Mesendoderm (in vitro differentiated cells): Measurements from ENCODE around the gene SLC5A10.
"Not testable (repeated sequence)": the region's sequence is repeated elsewhere in the genome, so short reads cannot be mapped to it uniquely, and the experiment has no call there.

ENCODE experiments used
- DNase-seq: peaks from one replicate; pipeline ENCODE4 v3.0.0; 2013
- H2AK5ac ChIP-seq: 2 replicates; pipeline ENCODE4 v1.6.1; 2013; ENCODE audit warnings: low read length, inconsistent platforms
- H2BK120ac ChIP-seq: 2 replicates; pipeline ENCODE4 v1.6.1; 2013; ENCODE audit warnings: low read depth, mild to moderate bottlenecking, low read length, moderate library complexity, mixed read lengths
- H2BK15ac ChIP-seq: replicated peaks from 2 replicates; pipeline ENCODE4 v1.6.1; 2013; ENCODE audit warnings: low read depth, mild to moderate bottlenecking, moderate library complexity
- H2BK5ac ChIP-seq: 2 replicates; pipeline ENCODE4 v1.6.1; 2013; ENCODE audit warnings: low read length, inconsistent platforms
- H3K18ac ChIP-seq: 2 replicates; pipeline ENCODE4 v1.6.1; 2013; ENCODE audit warnings: mild to moderate bottlenecking, low read length, mixed read lengths
- H3K23ac ChIP-seq: one replicate; pipeline ENCODE4 v1.6.1; 2013; ENCODE audit warnings: low read length
- H3K27ac ChIP-seq: 2 replicates; pipeline ENCODE4 v1.5.1; 2013; ENCODE audit warnings: low read depth, mild to moderate bottlenecking, inconsistent platforms, low read length, moderate library complexity
- H3K27me3 ChIP-seq: 2 replicates; pipeline ENCODE4 v1.6.1; 2013; ENCODE audit warnings: low read length, control low read depth, mild to moderate bottlenecking, inconsistent platforms; ENCODE audit not compliant: insufficient read depth, poor library complexity
- H3K36me3 ChIP-seq: 2 replicates; pipeline ENCODE4 v1.6.1; 2013; ENCODE audit warnings: low read length, inconsistent platforms; ENCODE audit not compliant: control insufficient read depth, insufficient read depth
- H3K4ac ChIP-seq: one replicate; pipeline ENCODE4 v1.6.1; 2013; ENCODE audit warnings: low read depth, mild to moderate bottlenecking, low read length, moderate library complexity
- H3K4me1 ChIP-seq: 2 replicates; pipeline ENCODE4 v1.6.1; 2013; ENCODE audit warnings: low read depth, low read length, inconsistent platforms; ENCODE audit not compliant: control insufficient read depth
- H3K4me2 ChIP-seq: 2 replicates; pipeline ENCODE4 v1.6.1; 2013; ENCODE audit warnings: low read length
- H3K4me3 ChIP-seq: 2 replicates; pipeline ENCODE4 v1.5.1; 2013; ENCODE audit warnings: mild to moderate bottlenecking, low read length
- H3K56ac ChIP-seq: one replicate; pipeline ENCODE4 v1.6.1; 2013; ENCODE audit warnings: low read length
- H3K79me1 ChIP-seq: 2 replicates; pipeline ENCODE4 v1.6.1; 2013; ENCODE audit warnings: low read length, inconsistent platforms
- H3K79me2 ChIP-seq: 2 replicates; pipeline ENCODE4 v1.6.1; 2013; ENCODE audit warnings: mild to moderate bottlenecking, low read length; ENCODE audit not compliant: control insufficient read depth, insufficient read depth
- H3K9ac ChIP-seq: 2 replicates; pipeline ENCODE4 v1.6.1; 2013; ENCODE audit warnings: low read length, inconsistent platforms
- H4K5ac ChIP-seq: one replicate; pipeline ENCODE4 v1.6.1; 2013; ENCODE audit warnings: low read length
- H4K8ac ChIP-seq: one replicate; pipeline ENCODE4 v1.6.1; 2013; ENCODE audit warnings: low read depth, mild to moderate bottlenecking, control low read depth, low read length, moderate library complexity
- WGBS: extraction: QIAGEN DNeasy Blood & Tissue Kit; methylation state at CpG from one replicate; pipeline ENCODE4 v1.1.7; 2013; ENCODE audit warnings: low lambda C conversion rate, missing lambda C conversion rate; ENCODE audit not compliant: insufficient coverage; ENCODE audit errors: extremely low coverage; 5-methylcytosine and 5-hydroxymethylcytosine counted together

Gene SLC5A10

GRCh38 chr17:19062009-19062717 is 110.2 kb downstream of the SLC5A10 start:
- not testable (repeated sequence) for DNase-seq, H2BK5ac ChIP-seq, H2BK15ac ChIP-seq, H3K4me1 ChIP-seq, H4K5ac ChIP-seq, H3K27ac ChIP-seq, H3K23ac ChIP-seq, H3K18ac ChIP-seq, H3K4me2 ChIP-seq, H3K56ac ChIP-seq, H3K27me3 ChIP-seq, H3K9ac ChIP-seq, H3K79me2 ChIP-seq, H4K8ac ChIP-seq, H2AK5ac ChIP-seq, H3K4ac ChIP-seq, H3K79me1 ChIP-seq, H3K36me3 ChIP-seq, H3K4me3 ChIP-seq, H2BK120ac ChIP-seq
- no CpG with 5 or more reads among the region's 51 CpGs for WGBS

GRCh38 chr17:19062718-19063325 is 110.9 kb downstream of the SLC5A10 start:
- not testable (repeated sequence) for DNase-seq, H2AK5ac ChIP-seq, H3K4me2 ChIP-seq, H3K18ac ChIP-seq, H3K4me3 ChIP-seq, H3K4me1 ChIP-seq, H3K23ac ChIP-seq, H4K8ac ChIP-seq, H4K5ac ChIP-seq, H3K36me3 ChIP-seq, H3K4ac ChIP-seq, H3K79me2 ChIP-seq, H3K79me1 ChIP-seq, H3K27ac ChIP-seq, H2BK15ac ChIP-seq, H3K56ac ChIP-seq, H3K9ac ChIP-seq, H2BK5ac ChIP-seq, H2BK120ac ChIP-seq, H3K27me3 ChIP-seq
- no CpG with 5 or more reads among the region's 20 CpGs for WGBS

GRCh38 chr17:19063326-19063956 is 111.5 kb downstream of the SLC5A10 start:
- H2BK15ac ChIP-seq, H3K56ac ChIP-seq, H3K27ac ChIP-seq, H3K79me1 ChIP-seq, H2BK120ac ChIP-seq, H3K4ac ChIP-seq, H2AK5ac ChIP-seq, H3K23ac ChIP-seq, H3K4me1 ChIP-seq, H2BK5ac ChIP-seq, H3K4me3 ChIP-seq, H3K9ac ChIP-seq, DNase-seq, H4K8ac ChIP-seq, H3K4me2 ChIP-seq, H4K5ac ChIP-seq, H3K36me3 ChIP-seq, H3K27me3 ChIP-seq, H3K18ac ChIP-seq, H3K79me2 ChIP-seq: not testable (repeated sequence)
- no CpG with 5 or more reads among the region's 44 CpGs for whole genome bisulfite sequencing

DNA sequence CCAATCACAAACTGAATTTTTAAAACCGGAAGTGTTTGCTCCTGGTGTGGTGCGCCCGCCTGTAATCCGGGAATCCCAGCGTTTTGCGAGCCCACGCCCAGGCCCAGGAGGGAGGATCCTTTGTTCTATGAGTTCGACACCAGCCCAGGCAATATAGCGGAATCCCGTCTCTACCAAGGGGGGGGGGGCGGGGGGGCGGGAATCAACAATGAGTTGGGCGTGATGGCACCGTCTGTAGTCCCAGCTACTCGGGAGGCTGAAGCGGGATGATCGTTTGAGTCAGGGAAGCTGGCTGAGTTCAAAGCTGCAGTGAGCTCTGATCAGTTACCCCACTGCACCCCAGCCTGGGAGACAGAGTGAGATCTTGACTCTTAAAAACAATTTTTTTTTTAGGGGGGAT is 112.4 kb downstream of the SLC5A10 start:
- not testable (repeated sequence) for H3K4me3 ChIP-seq, H3K4ac ChIP-seq, H2BK120ac ChIP-seq, H2BK5ac ChIP-seq, H3K18ac ChIP-seq, H4K8ac ChIP-seq, H3K4me1 ChIP-seq, H3K56ac ChIP-seq, H3K9ac ChIP-seq, H3K79me2 ChIP-seq, H3K36me3 ChIP-seq, H3K27me3 ChIP-seq, H4K5ac ChIP-seq, H3K23ac ChIP-seq, H3K79me1 ChIP-seq, H2AK5ac ChIP-seq, H2BK15ac ChIP-seq, H3K4me2 ChIP-seq, H3K27ac ChIP-seq
- WGBS: no CpG with 5 or more reads among the region's 17 CpGs
- peak; percentile 14 for DNase-seq

GRCh38 chr17:19070318-19071168 is 118.6 kb downstream of the SLC5A10 start:
- H3K9ac ChIP-seq, H3K18ac ChIP-seq, H3K27me3 ChIP-seq, DNase-seq, H3K79me1 ChIP-seq, H3K4me3 ChIP-seq, H2AK5ac ChIP-seq, H3K27ac ChIP-seq, H2BK120ac ChIP-seq, H3K4ac ChIP-seq, H3K36me3 ChIP-seq, H3K79me2 ChIP-seq, H4K8ac ChIP-seq, H2BK15ac ChIP-seq, H2BK5ac ChIP-seq, H4K5ac ChIP-seq, H3K4me2 ChIP-seq, H3K23ac ChIP-seq, H3K56ac ChIP-seq, H3K4me1 ChIP-seq: not testable (repeated sequence)
- no CpG with 5 or more reads among the region's 34 CpGs for WGBS
